Upper lobe of left lung (tissue), 6 donors: ENCODE data around the gene VAMP1. TPM values are rescaled to one million over a fixed set of nuclear protein-coding genes. Genes with fewer than 3 reads are reported as not detected.
A peak's percentile ranks its signal among the peaks of the same experiment; 100 is the strongest.

Source experiments
- ATAC-seq, 2 donors: fragments of 200-7000 bp; cut with Tn5 transposase; one replicate each; pipeline ENCODE4 v1.9.1; 2022; ENCODE audit warnings: mild to moderate bottlenecking in 2 of 2, moderate library complexity in 2 of 2; ENCODE audit not compliant: low FRiP score in 2 of 2
- DNase-seq, 2 donors: peaks; one replicate each; pipeline ENCODE4 v3.0.0-alpha.2; 2019 to 2020
- H3K27ac ChIP-seq, 4 donors: fragments of 200-600 bp; sonication (generic); one replicate each; pipeline ENCODE4 v1.5.1; 2016 to 2019
- H3K27me3 ChIP-seq, 4 donors: fragments of 200-600 bp; sonication (generic); one replicate each; pipeline ENCODE4 v1.5.1; 2017 to 2019
- H3K36me3 ChIP-seq, 4 donors: fragments of 200-600 bp; sonication (generic); one replicate each; pipeline ENCODE4 v1.5.1; 2016 to 2019
- H3K4me1 ChIP-seq, 4 donors: fragments of 200-600 bp; sonication (generic); one replicate each; pipeline ENCODE4 v1.5.1; 2018 to 2019
- H3K4me3 ChIP-seq, 4 donors: fragments of 200-600 bp; sonication (generic); one replicate each; pipeline ENCODE4 v1.5.1; 2017 to 2019; ENCODE audit warnings: mild to moderate bottlenecking in 2 of 4, moderate library complexity in 1 of 4
- H3K9me3 ChIP-seq, 4 donors: fragments of 200-600 bp; sonication (generic); one replicate each; pipeline ENCODE4 v1.5.1; 2018 to 2019
- EP300 ChIP-seq, 4 donors: sonication (generic); formaldehyde crosslinking; IDR thresholded peaks; one replicate each; pipeline ENCODE4 v1.5.1; 2017; ENCODE audit warnings: antibody characterized with exemption in 4 of 4, control low read depth in 2 of 4
- POLR2A ChIP-seq, 4 donors: fragments of 450-650 bp; IDR thresholded peaks; one replicate each; pipeline ENCODE4 v1.5.1; 2016 to 2017; ENCODE audit warnings: antibody characterized with exemption in 4 of 4, mild to moderate bottlenecking in 2 of 4
- POLR2AphosphoS5 ChIP-seq, 2 donors: sonication (generic); formaldehyde crosslinking; IDR thresholded peaks; one replicate each; pipeline ENCODE4 v1.5.1; 2017; ENCODE audit warnings: antibody characterized with exemption in 2 of 2
- WGBS, 2 donors: methylation state at CpG; one replicate each; pipeline ENCODE4 v1.1.5; 2017 to 2018; 5-methylcytosine and 5-hydroxymethylcytosine counted together
- total RNA-seq, 6 donors: library from RNA; depleted of rRNA in 4 of 6; stranded (reverse); fragments of >200 nt in 4 of 6; gene quantifications; one replicate each; pipeline versions ENCODE4 v1.1.0 to v1.2.1, GENCODE V29; 2016 to 2021
- TF ChIP-seq, protein P1 (sequence below), 6 experiments: fragments of 450-650 bp in 4 of 6; fragments of 200-600 bp in 2 of 6; sonication (generic) in 2 of 6; IDR thresholded peaks; one replicate each; pipeline ENCODE4 v1.5.1; 2016 to 2019; ENCODE audit warnings: antibody characterized with exemption in 6 of 6
- donor health status: DM: no; HTN: no; CAD: no; lungs with moderate emphysema.
- donor health status: DM: no; HTN: yes; CAD: no; lungs with severe emphysema.

Gene VAMP1
- total RNA-seq, 6 donors from 2014 or later = 4.6 to 25.1 (median 7.1) TPM

DNA sequence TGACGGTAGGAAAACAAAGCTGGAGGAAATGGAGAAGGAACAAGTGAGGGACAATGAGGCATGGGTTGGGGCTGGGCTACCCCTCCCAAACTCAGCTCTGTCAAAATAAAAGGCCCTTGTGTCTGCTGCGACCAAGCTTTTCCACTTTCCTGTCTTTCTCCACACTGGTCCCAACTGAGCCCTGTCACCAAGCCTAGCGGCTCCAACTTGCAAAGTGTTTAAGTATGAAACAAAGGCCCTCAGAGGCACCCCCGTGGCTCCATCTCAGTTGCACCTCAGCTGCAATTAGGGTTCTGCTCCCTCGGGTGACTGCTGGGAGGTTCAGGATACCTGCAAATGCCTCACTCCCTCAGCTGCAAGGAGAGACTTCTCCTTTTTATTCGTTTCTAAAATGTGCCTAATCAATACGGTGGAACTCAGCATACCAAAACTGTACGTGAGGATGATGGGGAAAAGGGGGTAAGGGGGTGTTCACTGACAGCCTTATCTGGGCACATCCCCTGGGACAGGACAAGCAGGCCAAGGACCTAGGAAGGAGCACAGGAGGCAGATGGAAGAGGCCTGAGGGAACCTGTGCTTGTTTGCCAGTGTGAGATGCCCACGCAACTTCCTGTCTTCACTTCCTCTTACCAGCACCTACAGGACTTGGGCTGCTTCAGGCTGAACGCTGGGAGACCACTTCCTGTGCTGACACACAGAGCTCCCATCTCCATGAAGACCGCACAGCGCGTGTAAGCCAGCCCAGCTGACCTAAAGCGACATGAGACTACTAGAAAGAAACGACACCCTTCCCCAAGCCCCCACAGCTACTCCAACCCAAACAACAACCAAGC lies 8.9 kb downstream of the VAMP1 start:
- peak; percentile 68 to 73 for ATAC-seq

DNA sequence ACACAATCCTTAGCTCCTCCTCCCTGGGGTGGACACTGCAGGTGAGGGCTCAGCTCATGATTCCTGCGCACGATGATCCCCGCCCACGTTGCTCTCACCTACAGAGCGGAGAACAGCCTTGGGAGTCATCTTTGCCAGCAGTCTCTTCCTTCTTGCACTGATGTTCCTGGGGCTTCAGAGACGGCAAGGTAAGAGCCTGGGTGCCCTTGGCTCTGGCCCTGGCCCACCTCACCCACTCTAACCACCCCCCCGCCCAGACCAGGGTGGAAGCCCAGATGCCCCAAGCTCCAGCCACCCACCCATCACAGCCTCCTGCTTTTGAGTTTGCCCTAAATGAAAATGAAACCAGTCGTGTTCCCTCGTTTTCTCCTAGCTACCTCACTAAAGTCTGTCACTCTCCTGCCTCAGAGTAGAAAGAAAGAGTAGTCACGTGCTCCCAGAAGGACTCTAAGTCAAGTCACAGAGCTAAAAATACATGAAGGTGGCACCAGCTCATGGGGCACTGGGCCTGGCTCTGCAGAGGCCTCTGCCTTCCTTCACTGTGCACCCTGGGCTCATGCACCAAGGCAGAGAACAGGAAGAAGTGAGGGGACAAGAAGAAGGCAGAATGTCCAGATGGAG lies 9.6 kb downstream of the VAMP1 start:
- DNase-seq (no peak), ATAC-seq (no peak)
- H3K4me1 ChIP-seq = peaks cover 17 to 49% (median 30%) of the 10 kb centered on the region in 4 donors
- peaks cover 20 to 96% (median 71%) of the 10 kb centered on the region in 4 donors for H3K36me3 ChIP-seq
- TF ChIP-seq EP300 (IDR thresholded peaks at IDR 0.05) = no peak
- peak in 1 of 4 donors; percentile 4 for TF ChIP-seq POLR2A (IDR thresholded peaks at IDR 0.05)
- WGBS, 2 donors = 76 to 83% methylated on average over 9 to 10 of the region's 10 CpGs
- no peak overlapping the region for H3K4me3 ChIP-seq
- peak overlapping the region; percentile 45 to 79 (median 74) for H3K27ac ChIP-seq
- H3K27me3 ChIP-seq = no peaks in the 10 kb centered on the region
- no peaks in the 10 kb centered on the region for H3K9me3 ChIP-seq

More for the DNA sequence above, 8.9 kb downstream of the VAMP1 start:
- Histone ChIP-seq H3K9me3 (no peaks in the 10 kb centered on the region), H3K27me3 (no peaks in the 10 kb centered on the region), H3K4me3 (no peak overlapping the region), H3K27ac (peak overlapping the region; percentile 45 to 79 (median 74)), H3K4me1 (peaks cover 17 to 49% (median 30%) of the 10 kb centered on the region in 4 donors), H3K36me3 (peaks cover 20 to 94% (median 70%) of the 10 kb centered on the region in 4 donors)
- DNase-seq = peak in 1 of 2 donors; percentile 92
- no peak for TF ChIP-seq EP300 (IDR thresholded peaks at IDR 0.05)
- TF ChIP-seq POLR2AphosphoS5 (IDR thresholded peaks at IDR 0.05) = peak; percentile 24 to 72
- peak in 1 of 4 donors; percentile 29 for TF ChIP-seq POLR2A (IDR thresholded peaks at IDR 0.05)
- TF ChIP-seq, protein P1, sequence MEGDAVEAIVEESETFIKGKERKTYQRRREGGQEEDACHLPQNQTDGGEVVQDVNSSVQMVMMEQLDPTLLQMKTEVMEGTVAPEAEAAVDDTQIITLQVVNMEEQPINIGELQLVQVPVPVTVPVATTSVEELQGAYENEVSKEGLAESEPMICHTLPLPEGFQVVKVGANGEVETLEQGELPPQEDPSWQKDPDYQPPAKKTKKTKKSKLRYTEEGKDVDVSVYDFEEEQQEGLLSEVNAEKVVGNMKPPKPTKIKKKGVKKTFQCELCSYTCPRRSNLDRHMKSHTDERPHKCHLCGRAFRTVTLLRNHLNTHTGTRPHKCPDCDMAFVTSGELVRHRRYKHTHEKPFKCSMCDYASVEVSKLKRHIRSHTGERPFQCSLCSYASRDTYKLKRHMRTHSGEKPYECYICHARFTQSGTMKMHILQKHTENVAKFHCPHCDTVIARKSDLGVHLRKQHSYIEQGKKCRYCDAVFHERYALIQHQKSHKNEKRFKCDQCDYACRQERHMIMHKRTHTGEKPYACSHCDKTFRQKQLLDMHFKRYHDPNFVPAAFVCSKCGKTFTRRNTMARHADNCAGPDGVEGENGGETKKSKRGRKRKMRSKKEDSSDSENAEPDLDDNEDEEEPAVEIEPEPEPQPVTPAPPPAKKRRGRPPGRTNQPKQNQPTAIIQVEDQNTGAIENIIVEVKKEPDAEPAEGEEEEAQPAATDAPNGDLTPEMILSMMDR (IDR thresholded peaks at IDR 0.05) = no peak
- 49 to 54% methylated on average over 15 of the region's 15 CpGs for WGBS, 2 donors

DNA sequence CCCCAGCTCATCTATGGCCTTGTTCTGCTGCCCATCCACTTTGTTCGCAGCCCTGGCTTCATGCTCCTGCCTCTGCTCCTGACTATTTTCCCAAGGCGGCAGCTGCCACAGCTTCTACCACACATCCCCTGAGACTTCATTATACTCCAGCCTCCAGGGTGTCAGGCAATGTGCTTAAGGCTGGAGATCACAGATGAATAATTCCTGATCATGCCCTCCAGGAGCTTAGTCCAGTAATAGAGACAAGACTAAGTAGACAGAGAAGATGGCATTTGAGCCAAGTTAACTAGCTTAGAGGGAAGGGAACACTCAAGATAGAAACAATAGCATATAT lies 11.5 kb downstream of the VAMP1 start:
- Histone ChIP-seq H3K9me3 (no peaks in the 10 kb centered on the region), H3K27ac (no peak overlapping the region), H3K36me3 (peaks cover 20 to 95% (median 65%) of the 10 kb centered on the region in 4 donors), H3K27me3 (no peaks in the 10 kb centered on the region), H3K4me1 (peaks cover 17 to 39% (median 29%) of the 10 kb centered on the region in 4 donors), H3K4me3 (no peak overlapping the region)
- TF ChIP-seq POLR2AphosphoS5 (IDR thresholded peaks at IDR 0.05) = no peak
- TF ChIP-seq, protein P1 (IDR thresholded peaks at IDR 0.05) = no peak
- TF ChIP-seq EP300 (IDR thresholded peaks at IDR 0.05) = no peak
- no peak for TF ChIP-seq POLR2A (IDR thresholded peaks at IDR 0.05)
- WGBS, 2 donors = 100% methylated on average over 2 of the region's 2 CpGs
- no peak for DNase-seq
- no peak for ATAC-seq

GRCh38 chr12:6458281-6459003 lies 12.0 kb downstream of the VAMP1 start:
- ATAC-seq (no peak), DNase-seq (no peak)
- no peak for TF ChIP-seq POLR2A (IDR thresholded peaks at IDR 0.05)
- TF ChIP-seq, protein P1 (IDR thresholded peaks at IDR 0.05) = no peak
- no peak for TF ChIP-seq POLR2AphosphoS5 (IDR thresholded peaks at IDR 0.05)
- TF ChIP-seq EP300 (IDR thresholded peaks at IDR 0.05) = no peak
- Histone ChIP-seq H3K9me3 (no peaks in the 10 kb centered on the region), H3K4me1 (peaks cover 18 to 36% (median 27%) of the 10 kb centered on the region in 4 donors), H3K36me3 (peaks cover 20 to 94% (median 60%) of the 10 kb centered on the region in 4 donors), H3K27ac (no peak overlapping the region), H3K27me3 (no peaks in the 10 kb centered on the region), H3K4me3 (no peak overlapping the region)
- 91 to 94% methylated on average over 14 of the region's 14 CpGs for WGBS, 2 donors
